Aorta (tissue), 5 donors: ENCODE measurements around the gene LRRC2. TPM values are rescaled to one million over a fixed set of nuclear protein-coding genes. Genes with fewer than 3 reads are reported as not detected.

Source experiments
- ATAC-seq: fragments of 200-7000 bp; cut with Tn5 transposase; one replicate; pipeline ENCODE4 v1.9.1; 2022; ENCODE audit warnings: moderate library complexity; ENCODE audit not compliant: low FRiP score
- DNase-seq, 2 donors: peaks; one replicate each; pipeline ENCODE4 v3.0.0-alpha.2; 2020
- H3K27ac ChIP-seq, 2 donors: one replicate each; pipeline ENCODE4 v1.5.1; 2013; ENCODE audit warnings: low read length in 2 of 2, mild to moderate bottlenecking in 2 of 2, moderate library complexity in 2 of 2, control low read depth in 1 of 2, inconsistent platforms in 1 of 2, low read depth in 1 of 2
- H3K27me3 ChIP-seq, 2 donors: one replicate each; pipeline ENCODE4 v1.6.1; 2013; ENCODE audit warnings: control low read depth in 1 of 2, low read length in 1 of 2, mild to moderate bottlenecking in 1 of 2, moderate library complexity in 1 of 2; ENCODE audit not compliant: insufficient read depth in 2 of 2, control insufficient read depth in 1 of 2
- H3K36me3 ChIP-seq, 2 donors: one replicate each; pipeline ENCODE4 v1.6.1; 2013; ENCODE audit warnings: control low read depth in 1 of 2, low read length in 1 of 2, mild to moderate bottlenecking in 1 of 2; ENCODE audit not compliant: insufficient read depth in 2 of 2, control insufficient read depth in 1 of 2
- H3K4me1 ChIP-seq, 2 donors: one replicate each; pipeline ENCODE4 v1.6.1; 2013; ENCODE audit warnings: low read length in 2 of 2, control low read depth in 1 of 2, mild to moderate bottlenecking in 1 of 2, moderate library complexity in 1 of 2; ENCODE audit not compliant: insufficient read depth in 2 of 2, control insufficient read depth in 1 of 2
- H3K4me3 ChIP-seq, 2 donors: one replicate each; pipeline ENCODE4 v1.5.1; 2013; ENCODE audit warnings: low read length in 2 of 2, control low read depth in 1 of 2, mild to moderate bottlenecking in 1 of 2
- H3K9me3 ChIP-seq: one replicate; pipeline ENCODE4 v1.6.1; 2013; ENCODE audit warnings: mild to moderate bottlenecking, low read length; ENCODE audit not compliant: control insufficient read depth
- WGBS, 2 donors: extraction: QIAGEN DNeasy Blood & Tissue Kit; methylation state at CpG; one replicate each; pipeline ENCODE4 v1.1.7; 2013; 5-methylcytosine and 5-hydroxymethylcytosine counted together
- intact Hi-C, 2 donors: fragments of 100-400 bp; cut with DNase I; formaldehyde crosslinking; loops; one replicate each; pipeline versions ENCODE4 v1.14.2 to v1.15.0; 2022
- polyA plus RNA-seq, 2 donors: library from polyadenylated mRNA; stranded (reverse); fragments of 200-250 nt; gene quantifications; one replicate each; pipeline ENCODE4 v1.2.3, GENCODE V29; 2013
- total RNA-seq, 2 donors: library from RNA; stranded (reverse); fragmentation: NEBNext Ultra II Directional; extraction: Animal tissue kit (Norgen Biotek cat#: 25700); gene quantifications; one replicate each; pipeline ENCODE4 v1.2.1, GENCODE V29; 2021
- donor health status: healthy with polysubstance abuse.
- donor health status: Bipolar disorder and iron deficiency.
- donor health status: DM: no; HTN: no; CAD: no.
- donor health status: DM: no; HTN: no; CAD: no.
- donor health status: DM: yes; HTN: yes; CAD: no.

The LRRC2 gene
- total and polyA plus RNA-seq, 4 donors, result 0.03 to 8.8 (median 0.45) TPM

GRCh38 chr3:46467562-46467961 is 98.5 kb downstream of the LRRC2 start:
- intact Hi-C loops, result no loop called here
- ATAC-seq, result no peak
- no peaks in the 10 kb centered on the region for H3K36me3 ChIP-seq
- 95 to 100% methylated on average over 4 of the region's 4 CpGs for WGBS, 2 donors
- H3K27me3 ChIP-seq, result peaks cover 0 to 2% of the 10 kb centered on the region in 2 donors
- H3K4me3 ChIP-seq, result no peak overlapping the region
- no peak for DNase-seq
- H3K4me1 ChIP-seq, result no peaks in the 10 kb centered on the region
- H3K27ac ChIP-seq, result no peak overlapping the region
- peaks cover 2% of the 10 kb centered on the region for H3K9me3 ChIP-seq

DNA sequence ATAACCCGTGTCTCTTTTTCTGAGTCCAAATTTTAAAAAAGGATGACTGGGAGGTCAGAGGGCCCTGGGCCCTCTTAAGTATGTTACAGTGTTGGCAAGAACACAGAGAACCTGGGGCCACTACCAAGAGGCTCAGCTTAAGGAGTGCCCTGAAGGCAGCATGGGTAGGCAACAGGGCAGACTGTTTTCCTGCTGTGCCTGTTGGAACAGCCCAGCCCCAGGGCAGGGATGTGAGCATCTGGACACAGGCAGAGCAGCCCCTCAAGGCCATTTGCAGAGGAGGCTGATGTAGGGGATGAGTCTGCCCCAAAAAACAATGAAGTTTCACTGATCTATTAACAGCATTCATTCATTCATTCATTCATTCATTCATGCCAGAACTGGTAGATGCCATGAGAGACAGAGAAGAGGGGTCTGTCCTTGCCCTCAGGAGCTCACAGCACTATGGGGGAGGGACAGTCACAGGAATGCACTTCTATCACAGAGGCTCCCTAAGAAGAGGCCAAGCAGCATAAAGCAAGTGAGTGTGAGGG is 99.2 kb downstream of the LRRC2 start:
- ATAC-seq, result no peak
- 55 to 59% methylated on average over 1 of the region's 1 CpG for WGBS, 2 donors

GRCh38 chr3:46466273-46466672 is 99.8 kb downstream of the LRRC2 start:
- peak in 1 of 2 donors; percentile 69 for DNase-seq
- intact Hi-C loops, result no loop called here
- no peak overlapping the region for H3K27ac ChIP-seq
- H3K36me3 ChIP-seq, result no peaks in the 10 kb centered on the region
- H3K4me1 ChIP-seq, result no peaks in the 10 kb centered on the region
- H3K9me3 ChIP-seq, result peaks cover 2% of the 10 kb centered on the region
- H3K4me3 ChIP-seq, result no peak overlapping the region
- peaks cover 0 to 2% of the 10 kb centered on the region in 2 donors for H3K27me3 ChIP-seq
- no peak for ATAC-seq

More for the DNA sequence above, 99.2 kb downstream of the LRRC2 start:
- no peak overlapping the region for H3K4me3 ChIP-seq
- DNase-seq, result peak in 1 of 2 donors; percentile 27
- intact Hi-C loops, result no loop called here
- no peaks in the 10 kb centered on the region for H3K36me3 ChIP-seq
- H3K9me3 ChIP-seq, result peaks cover 2% of the 10 kb centered on the region
- no peak overlapping the region for H3K27ac ChIP-seq
- no peaks in the 10 kb centered on the region for H3K4me1 ChIP-seq
- H3K27me3 ChIP-seq, result peaks cover 0 to 2% of the 10 kb centered on the region in 2 donors

Other genes with a start within 250 kb of the LRRC2 start
- gene CCR2, start 212.2 kb downstream of the LRRC2 start, total RNA-seq, result 1 to 10 TPM; 2.8 to 6.2 TPM
- under 1 TPM in 1 of 2 donors, not detected in 1; 0.18 TPM for gene CCR2, start 212.2 kb downstream of the LRRC2 start, polyA plus RNA-seq
- 1 to 10 TPM; 4.1 to 5.7 TPM for gene CCR5, start 195.4 kb downstream of the LRRC2 start, total RNA-seq
- 1 to 10 TPM in 1 of 2 donors, under 1 TPM in 1; 0.05 to 2.1 TPM for gene CCR5, start 195.4 kb downstream of the LRRC2 start, polyA plus RNA-seq
- 1 to 10 TPM; 3.1 to 5.1 TPM for gene CCRL2, start 159.0 kb downstream of the LRRC2 start, total RNA-seq
- gene CCRL2, start 159.0 kb downstream of the LRRC2 start, polyA plus RNA-seq, result 1 to 10 TPM in 1 of 2 donors, under 1 TPM in 1; 0.59 to 1.8 TPM
- gene LTF, start 101.4 kb downstream of the LRRC2 start, total RNA-seq, result 1 to 10 TPM; 3.2 to 5.5 TPM
- under 1 TPM; 0.13 to 0.59 TPM for gene LTF, start 101.4 kb downstream of the LRRC2 start, polyA plus RNA-seq
- gene RTP3, start 68.3 kb downstream of the LRRC2 start, total RNA-seq, result not detected
- not detected for gene RTP3, start 68.3 kb downstream of the LRRC2 start, polyA plus RNA-seq
- gene FAM240A, start 46.2 kb upstream of the LRRC2 start, total RNA-seq, result not detected
- gene FAM240A, start 46.2 kb upstream of the LRRC2 start, polyA plus RNA-seq, result not detected
- 10 to 100 TPM; 21.0 to 28.7 TPM for gene ALS2CL, start 127.4 kb upstream of the LRRC2 start, total RNA-seq
- gene ALS2CL, start 127.4 kb upstream of the LRRC2 start, polyA plus RNA-seq, result 10 to 100 TPM in 1 of 2 donors, 1 to 10 TPM in 1; 3.8 to 40.7 TPM
- under 1 TPM; 0.55 to 0.99 TPM for gene TMIE, start 135.1 kb upstream of the LRRC2 start, total RNA-seq
- under 1 TPM; 0.75 to 1.00 TPM for gene TMIE, start 135.1 kb upstream of the LRRC2 start, polyA plus RNA-seq
- not detected for gene PRSS50, start 151.6 kb upstream of the LRRC2 start, total RNA-seq
- gene PRSS50, start 151.6 kb upstream of the LRRC2 start, polyA plus RNA-seq, result under 1 TPM in 1 of 2 donors, not detected in 1; 0.31 TPM